Liver (tissue), 9 donors: ENCODE results near the gene NOP14. TPM values are rescaled to one million over a fixed set of nuclear protein-coding genes. Genes with fewer than 3 reads are reported as not detected.

Experiments used
- DNase-seq: peaks from one replicate; pipeline ENCODE4 v3.0.0-alpha.2; 2017; ENCODE audit warnings: low spot score
- H3K27ac ChIP-seq, 2 donors: one replicate each; pipeline ENCODE4 v1.7.0; 2013; ENCODE audit warnings: inconsistent platforms in 2 of 2, low read length in 2 of 2, control low read depth in 1 of 2, low read depth in 1 of 2, mild to moderate bottlenecking in 1 of 2
- H3K27me3 ChIP-seq, 4 donors: one replicate each; pipeline versions ENCODE4 v1.6.1 to v1.7.0; 2013; ENCODE audit warnings: low read length in 3 of 4, inconsistent platforms in 1 of 4, mild to moderate bottlenecking in 1 of 4, moderate library complexity in 1 of 4; ENCODE audit not compliant: control insufficient read depth in 4 of 4, insufficient read depth in 4 of 4
- H3K36me3 ChIP-seq, 4 donors: one replicate each; pipeline versions ENCODE4 v1.6.1 to v1.7.0; 2013; ENCODE audit warnings: low read length in 3 of 4, mild to moderate bottlenecking in 3 of 4, low read depth in 1 of 4, moderate library complexity in 1 of 4; ENCODE audit not compliant: control insufficient read depth in 4 of 4, insufficient read depth in 3 of 4
- H3K4me1 ChIP-seq, 4 donors: one replicate each; pipeline versions ENCODE4 v1.6.1 to v1.7.0; 2013; ENCODE audit warnings: low read length in 3 of 4, mild to moderate bottlenecking in 3 of 4, moderate library complexity in 1 of 4; ENCODE audit not compliant: control insufficient read depth in 4 of 4, insufficient read depth in 4 of 4
- H3K4me3 ChIP-seq, 3 donors: one replicate each; pipeline versions ENCODE4 v1.6.1 to v1.7.0; 2013; ENCODE audit warnings: low read length in 3 of 3, control low read depth in 1 of 3, low read depth in 1 of 3, mild to moderate bottlenecking in 1 of 3
- H3K9ac ChIP-seq, 2 donors: one replicate each; pipeline ENCODE4 v1.7.0; 2013; ENCODE audit warnings: low read length in 2 of 2, mild to moderate bottlenecking in 2 of 2, moderate library complexity in 2 of 2, control low read depth in 1 of 2, low read depth in 1 of 2
- H3K9me3 ChIP-seq, 4 donors: one replicate each; pipeline versions ENCODE4 v1.6.1 to v1.7.0; 2013; ENCODE audit warnings: low read length in 3 of 4; ENCODE audit not compliant: control insufficient read depth in 4 of 4
- ATF3 ChIP-seq: IDR thresholded peaks from 2 replicates; pipeline ENCODE4 v1.6.1; 2016; ENCODE audit warnings: antibody characterized with exemption
- FOXA1 ChIP-seq: IDR thresholded peaks from 2 replicates; pipeline ENCODE4 v1.6.1; 2016; ENCODE audit warnings: antibody characterized with exemption
- FOXA2 ChIP-seq: IDR thresholded peaks from 2 replicates; pipeline ENCODE4 v1.6.1; 2016; ENCODE audit warnings: antibody characterized with exemption
- GABPA ChIP-seq, 2 donors: IDR thresholded peaks in 1 of 2; conservative IDR thresholded peaks in 1 of 2; 2 replicates each; pipeline ENCODE4 v1.6.1; 2016; ENCODE audit warnings: antibody characterized with exemption in 2 of 2, mild to moderate bottlenecking in 1 of 2, moderate library complexity in 1 of 2
- HNF4G ChIP-seq: IDR thresholded peaks from 2 replicates; pipeline ENCODE4 v1.6.1; 2016; ENCODE audit warnings: antibody characterized with exemption
- JUND ChIP-seq, 2 donors: IDR thresholded peaks; 2 replicates each; pipeline ENCODE4 v1.6.1; 2016; ENCODE audit warnings: antibody characterized with exemption in 2 of 2
- NR2F2 ChIP-seq: IDR thresholded peaks from 2 replicates; pipeline ENCODE4 v1.6.1; 2016; ENCODE audit warnings: antibody characterized with exemption
- RAD21 ChIP-seq, 2 donors: IDR thresholded peaks; 2 replicates each; pipeline ENCODE4 v1.6.1; 2016; ENCODE audit warnings: antibody characterized with exemption in 2 of 2, mild to moderate bottlenecking in 2 of 2
- RXRA ChIP-seq, 2 donors: IDR thresholded peaks; 2 replicates each; pipeline ENCODE4 v1.6.1; 2017 to 2018; ENCODE audit warnings: antibody characterized with exemption in 2 of 2, mild to moderate bottlenecking in 1 of 2
- SP1 ChIP-seq: IDR thresholded peaks from 2 replicates; pipeline ENCODE4 v1.6.1; 2018; ENCODE audit warnings: antibody characterized with exemption, mild to moderate bottlenecking
- TAF1 ChIP-seq: conservative IDR thresholded peaks from 2 replicates; pipeline ENCODE4 v1.6.1; 2016; ENCODE audit warnings: antibody characterized with exemption, mild to moderate bottlenecking
- YY1 ChIP-seq: IDR thresholded peaks from 2 replicates; pipeline ENCODE4 v1.6.1; 2016; ENCODE audit warnings: antibody characterized with exemption, mild to moderate bottlenecking
- ZBTB33 ChIP-seq: IDR thresholded peaks from 2 replicates; pipeline ENCODE4 v1.6.1; 2016; ENCODE audit warnings: antibody characterized with exemption
- WGBS: extraction: QIAGEN DNeasy Blood & Tissue Kit; methylation state at CpG from one replicate; pipeline ENCODE4 v1.1.7; 2013; 5-methylcytosine and 5-hydroxymethylcytosine counted together
- polyA plus RNA-seq, 2 donors: library from polyadenylated mRNA; stranded (reverse) in 1 of 2; unstranded in 1 of 2; fragments of 200-250 nt in 1 of 2; fragments of >200 nt in 1 of 2; fragmentation: Nextera tagmentation in 1 of 2; extraction: Ambion mirVana in 1 of 2; gene quantifications; one replicate each; pipeline versions ENCODE4 v1.2.1 to v1.2.3, GENCODE V29; 2013 to 2015
- total RNA-seq, 2 donors: library from RNA; depleted of rRNA; stranded (reverse); fragments of >200 nt; gene quantifications; one replicate each; pipeline ENCODE4 v1.2.3, GENCODE V29; 2014
- TF ChIP-seq, protein P1 (sequence below): IDR thresholded peaks from 2 replicates; pipeline ENCODE4 v1.6.1; 2016; ENCODE audit warnings: antibody characterized with exemption, mild to moderate bottlenecking
- TF ChIP-seq, protein P2 (sequence below): fragments of 150-350 bp; IDR thresholded peaks from 2 replicates; pipeline ENCODE4 v1.5.1; 2017; ENCODE audit warnings: improper control_type of control experiment, low read depth, low read length; ENCODE audit not compliant: missing input control
- donor health status: healthy.
- donor health status: healthy.
- donor health status: healthy.
- donor health status: healthy.
- donor health status: healthy.

Gene NOP14
- total and polyA plus RNA-seq, 4 donors: 10.5 to 22.9 (median 14.4) TPM

GRCh38 chr4:2907226-2907625, 56.0 kb downstream of the NOP14 start:
- no peak for DNase-seq
- Histone ChIP-seq H3K27ac (no peak overlapping the region), H3K9me3 (no peaks in the 10 kb centered on the region), H3K27me3 (no peaks in the 10 kb centered on the region), H3K9ac (no peak overlapping the region), H3K4me3 (no peak overlapping the region), H3K36me3 (peaks cover 2 to 55% (median 39%) of the 10 kb centered on the region in 4 donors), H3K4me1 (peaks cover 5 to 31% (median 20%) of the 10 kb centered on the region in 4 donors)
- TF ChIP-seq, protein P1, sequence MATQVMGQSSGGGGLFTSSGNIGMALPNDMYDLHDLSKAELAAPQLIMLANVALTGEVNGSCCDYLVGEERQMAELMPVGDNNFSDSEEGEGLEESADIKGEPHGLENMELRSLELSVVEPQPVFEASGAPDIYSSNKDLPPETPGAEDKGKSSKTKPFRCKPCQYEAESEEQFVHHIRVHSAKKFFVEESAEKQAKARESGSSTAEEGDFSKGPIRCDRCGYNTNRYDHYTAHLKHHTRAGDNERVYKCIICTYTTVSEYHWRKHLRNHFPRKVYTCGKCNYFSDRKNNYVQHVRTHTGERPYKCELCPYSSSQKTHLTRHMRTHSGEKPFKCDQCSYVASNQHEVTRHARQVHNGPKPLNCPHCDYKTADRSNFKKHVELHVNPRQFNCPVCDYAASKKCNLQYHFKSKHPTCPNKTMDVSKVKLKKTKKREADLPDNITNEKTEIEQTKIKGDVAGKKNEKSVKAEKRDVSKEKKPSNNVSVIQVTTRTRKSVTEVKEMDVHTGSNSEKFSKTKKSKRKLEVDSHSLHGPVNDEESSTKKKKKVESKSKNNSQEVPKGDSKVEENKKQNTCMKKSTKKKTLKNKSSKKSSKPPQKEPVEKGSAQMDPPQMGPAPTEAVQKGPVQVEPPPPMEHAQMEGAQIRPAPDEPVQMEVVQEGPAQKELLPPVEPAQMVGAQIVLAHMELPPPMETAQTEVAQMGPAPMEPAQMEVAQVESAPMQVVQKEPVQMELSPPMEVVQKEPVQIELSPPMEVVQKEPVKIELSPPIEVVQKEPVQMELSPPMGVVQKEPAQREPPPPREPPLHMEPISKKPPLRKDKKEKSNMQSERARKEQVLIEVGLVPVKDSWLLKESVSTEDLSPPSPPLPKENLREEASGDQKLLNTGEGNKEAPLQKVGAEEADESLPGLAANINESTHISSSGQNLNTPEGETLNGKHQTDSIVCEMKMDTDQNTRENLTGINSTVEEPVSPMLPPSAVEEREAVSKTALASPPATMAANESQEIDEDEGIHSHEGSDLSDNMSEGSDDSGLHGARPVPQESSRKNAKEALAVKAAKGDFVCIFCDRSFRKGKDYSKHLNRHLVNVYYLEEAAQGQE: no peak
- TF ChIP-seq YY1 (no peak), RAD21 (IDR thresholded peaks at IDR 0.05) (no peak), FOXA1 (no peak), ATF3 (no peak), TAF1 (no peak), GABPA (IDR thresholded peaks at IDR 0.05 in 1 of 2, conservative IDR thresholded peaks at IDR 0.05 in 1 of 2) (no peak), FOXA2 (no peak), NR2F2 (no peak), HNF4G (no peak), RXRA (IDR thresholded peaks at IDR 0.05) (no peak)
- TF ChIP-seq, protein P2, sequence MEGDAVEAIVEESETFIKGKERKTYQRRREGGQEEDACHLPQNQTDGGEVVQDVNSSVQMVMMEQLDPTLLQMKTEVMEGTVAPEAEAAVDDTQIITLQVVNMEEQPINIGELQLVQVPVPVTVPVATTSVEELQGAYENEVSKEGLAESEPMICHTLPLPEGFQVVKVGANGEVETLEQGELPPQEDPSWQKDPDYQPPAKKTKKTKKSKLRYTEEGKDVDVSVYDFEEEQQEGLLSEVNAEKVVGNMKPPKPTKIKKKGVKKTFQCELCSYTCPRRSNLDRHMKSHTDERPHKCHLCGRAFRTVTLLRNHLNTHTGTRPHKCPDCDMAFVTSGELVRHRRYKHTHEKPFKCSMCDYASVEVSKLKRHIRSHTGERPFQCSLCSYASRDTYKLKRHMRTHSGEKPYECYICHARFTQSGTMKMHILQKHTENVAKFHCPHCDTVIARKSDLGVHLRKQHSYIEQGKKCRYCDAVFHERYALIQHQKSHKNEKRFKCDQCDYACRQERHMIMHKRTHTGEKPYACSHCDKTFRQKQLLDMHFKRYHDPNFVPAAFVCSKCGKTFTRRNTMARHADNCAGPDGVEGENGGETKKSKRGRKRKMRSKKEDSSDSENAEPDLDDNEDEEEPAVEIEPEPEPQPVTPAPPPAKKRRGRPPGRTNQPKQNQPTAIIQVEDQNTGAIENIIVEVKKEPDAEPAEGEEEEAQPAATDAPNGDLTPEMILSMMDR: no peak
- WGBS: 77% methylated on average over 4 of the region's 4 CpGs

DNA sequence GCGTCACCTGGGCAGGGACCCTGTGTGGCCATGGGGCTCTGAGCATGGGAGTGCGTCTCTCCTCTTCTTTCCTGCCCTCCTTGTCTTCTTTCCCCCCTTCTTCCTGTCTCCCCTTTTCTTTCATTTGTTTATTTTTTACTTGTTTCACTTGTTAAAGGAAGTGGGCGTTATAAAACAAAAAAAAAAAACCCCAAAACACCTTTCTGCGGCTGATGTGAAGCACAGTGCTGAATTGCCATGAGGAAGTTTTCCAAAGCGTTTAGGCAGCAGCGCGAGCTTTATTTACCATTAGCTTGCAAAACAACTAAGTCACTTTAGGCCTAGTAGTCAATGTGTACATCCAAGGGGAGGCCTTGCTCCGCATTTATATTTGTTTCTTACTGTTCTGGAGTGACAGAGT, 57.0 kb downstream of the NOP14 start:
- Histone ChIP-seq H3K9ac (no peak overlapping the region), H3K36me3 (peaks cover 2 to 55% (median 39%) of the 10 kb centered on the region in 4 donors), H3K4me1 (peaks cover 5 to 31% (median 20%) of the 10 kb centered on the region in 4 donors), H3K4me3 (no peak overlapping the region), H3K27me3 (no peaks in the 10 kb centered on the region), H3K9me3 (no peaks in the 10 kb centered on the region), H3K27ac (no peak overlapping the region)
- TF ChIP-seq FOXA2 (no peak), GABPA (IDR thresholded peaks at IDR 0.05 in 1 of 2, conservative IDR thresholded peaks at IDR 0.05 in 1 of 2) (no peak), FOXA1 (no peak)
- WGBS: 83% methylated on average over 8 of the region's 8 CpGs
- no peak for DNase-seq

DNA sequence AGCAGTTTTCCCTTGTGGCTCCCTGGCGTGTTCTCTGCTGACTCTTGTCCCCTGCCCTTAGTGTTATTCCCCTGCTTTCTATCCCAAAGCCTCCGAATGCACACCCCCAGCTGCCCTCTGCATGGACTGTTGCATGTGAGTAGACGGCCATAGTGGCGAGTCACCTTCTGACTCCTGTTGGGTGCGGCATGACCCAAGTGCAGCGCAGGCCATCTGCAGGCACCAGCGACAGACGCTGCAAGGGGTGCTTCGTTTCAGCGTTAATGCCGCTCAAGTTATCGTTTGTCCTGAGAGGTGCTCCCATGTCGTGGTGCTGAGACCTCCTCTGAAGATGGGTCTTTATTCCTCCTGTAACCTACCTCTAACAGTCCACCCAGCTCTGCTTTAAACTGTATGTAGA, 57.7 kb downstream of the NOP14 start:
- H3K27me3 ChIP-seq: no peaks in the 10 kb centered on the region
- WGBS: 95% methylated on average over 13 of the region's 13 CpGs
- H3K9me3 ChIP-seq: no peaks in the 10 kb centered on the region
- no peak for TF ChIP-seq SP1
- no peak for TF ChIP-seq ZBTB33
- no peak for TF ChIP-seq JUND (IDR thresholded peaks at IDR 0.05)
- no peak overlapping the region for H3K27ac ChIP-seq
- peaks cover 2 to 56% (median 39%) of the 10 kb centered on the region in 4 donors for H3K36me3 ChIP-seq
- no peak for DNase-seq
- no peak overlapping the region for H3K9ac ChIP-seq
- H3K4me3 ChIP-seq: no peak overlapping the region
- H3K4me1 ChIP-seq: peaks cover 5 to 31% (median 20%) of the 10 kb centered on the region in 4 donors
